Measurements from ENCODE around the gene SAT2.
"Not testable (repeated sequence)": the region's sequence is repeated elsewhere in the genome, so short reads cannot be mapped to it uniquely, and the experiment has no call there.

The SAT2 gene

GRCh38 chr17:7627250-7628121 lies at the start of gene SAT2:
Gene SAT2, minus strand, starts transcription at chr17:7627821. Its CDS starts 186 bp downstream, at chr17:7627635.
- DNase-seq (ENCODE audit: low read depth): peak; percentile 93

GRCh38 chr17:7676533-7676932 lies 48.9 kb upstream of the SAT2 start:
- no peak for DNase-seq (ENCODE audit: low read depth)

- no peak for DNase-seq (ENCODE audit: low read depth)
Observed at GRCh38 chr17:7674934-7675333, 47.3 kb upstream of the SAT2 start.

DNA sequence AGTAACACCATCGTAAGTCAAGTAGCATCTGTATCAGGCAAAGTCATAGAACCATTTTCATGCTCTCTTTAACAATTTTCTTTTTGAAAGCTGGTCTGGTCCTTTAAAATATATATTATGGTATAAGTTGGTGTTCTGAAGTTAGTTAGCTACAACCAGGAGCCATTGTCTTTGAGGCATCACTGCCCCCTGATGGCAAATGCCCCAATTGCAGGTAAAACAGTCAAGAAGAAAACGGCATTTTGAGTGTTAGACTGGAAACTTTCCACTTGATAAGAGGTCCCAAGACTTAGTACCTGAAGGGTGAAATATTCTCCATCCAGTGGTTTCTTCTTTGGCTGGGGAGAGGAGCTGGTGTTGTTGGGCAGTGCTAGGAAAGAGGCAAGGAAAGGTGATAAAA lies 45.6 kb upstream of the SAT2 start:
- DNase-seq (ENCODE audit: low read depth): no peak

DNA sequence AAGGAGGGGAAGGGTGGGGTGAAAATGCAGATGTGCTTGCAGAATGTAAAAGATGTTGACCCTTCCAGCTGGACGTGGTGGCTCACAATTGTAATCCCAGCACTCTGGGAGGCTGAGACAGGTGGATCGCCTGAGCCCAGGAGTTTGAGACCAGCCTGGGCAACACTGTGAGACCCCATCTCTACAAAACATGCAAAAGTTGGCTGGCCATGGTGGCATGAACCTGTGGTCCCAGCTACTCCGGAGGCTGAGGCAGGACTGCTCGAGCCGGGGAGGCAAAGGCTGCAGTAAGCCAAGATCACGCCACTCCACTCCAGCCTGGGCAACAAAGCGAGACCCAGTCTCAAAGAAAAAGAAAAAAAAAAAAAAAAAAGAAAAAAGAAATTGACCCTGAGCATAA lies 40.9 kb upstream of the SAT2 start:
- DNase-seq (ENCODE audit: low read depth): no peak

- no peak for DNase-seq (ENCODE audit: low read depth)
Observed at GRCh38 chr17:7667656-7668406, 40.2 kb upstream of the SAT2 start.

DNA sequence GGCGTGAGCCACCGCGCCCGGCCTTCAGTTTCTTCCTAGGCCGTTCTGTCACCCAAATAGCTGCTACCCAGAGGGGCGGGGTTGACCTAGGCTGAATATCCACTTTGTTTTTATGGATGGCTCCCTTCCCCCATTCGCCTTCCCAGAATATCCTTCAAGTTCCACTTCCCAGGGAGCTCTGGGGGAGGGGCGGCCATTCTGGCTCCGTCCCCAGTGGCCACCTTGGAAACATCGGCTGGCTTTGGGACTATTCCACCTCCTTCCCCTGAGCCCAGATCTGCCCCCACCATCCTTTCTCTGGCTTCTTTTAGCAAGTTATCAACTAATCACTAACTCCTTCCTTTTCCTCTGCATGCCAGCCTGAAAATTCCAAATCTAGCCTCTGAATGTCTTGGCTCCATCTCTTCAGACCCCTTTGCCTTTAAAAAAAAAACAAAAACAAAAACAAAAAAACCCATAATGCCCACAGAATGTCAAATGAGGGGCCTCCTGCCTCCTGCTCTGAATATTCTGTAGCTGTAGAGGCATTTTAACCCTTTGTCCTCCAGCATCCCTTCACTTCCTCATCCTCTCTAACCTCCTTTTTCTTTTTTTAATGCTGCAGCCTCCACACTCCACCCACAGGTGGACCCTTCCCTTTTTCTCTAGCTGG lies 29.5 kb upstream of the SAT2 start:
- no peak for DNase-seq (ENCODE audit: low read depth)

- DNase-seq (ENCODE audit: low read depth): no peak
Observed at GRCh38 chr17:7655541-7655840, 27.9 kb upstream of the SAT2 start.

GRCh38 chr17:7654832-7655540 lies 27.4 kb upstream of the SAT2 start:
- DNase-seq (ENCODE audit: low read depth): no peak

GRCh38 chr17:7652388-7653356 lies 25.1 kb upstream of the SAT2 start:
- DNase-seq (ENCODE audit: low read depth): no peak

GRCh38 chr17:7651665-7652387 lies 24.2 kb upstream of the SAT2 start:
- no peak for DNase-seq (ENCODE audit: low read depth)

DNA sequence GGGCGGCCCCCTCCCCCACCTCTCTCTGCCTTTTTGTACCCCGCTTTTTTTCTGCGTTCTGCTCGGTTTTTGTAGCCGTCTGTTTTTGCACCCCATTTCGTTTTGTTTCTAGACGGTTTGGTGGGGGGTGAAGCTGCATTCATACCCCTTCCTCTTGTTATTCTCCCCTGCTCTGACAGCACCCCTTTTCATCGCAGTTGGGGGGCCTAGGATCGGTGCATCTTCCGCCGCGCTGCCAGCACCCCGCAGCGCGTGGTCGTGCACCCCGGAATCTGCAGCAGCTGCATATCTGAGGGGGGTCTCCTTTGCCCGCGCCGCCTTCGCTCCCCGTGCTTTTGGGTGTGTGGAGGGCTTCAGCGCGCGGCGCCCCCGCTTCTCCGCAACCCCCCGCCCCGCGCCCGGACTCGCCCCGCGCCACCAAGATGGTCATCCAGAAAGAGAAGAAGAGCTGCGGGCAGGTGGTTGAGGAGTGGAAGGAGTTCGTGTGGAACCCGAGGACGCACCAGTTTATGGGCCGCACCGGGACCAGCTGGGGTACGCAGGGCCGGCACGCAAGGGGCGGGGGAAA lies 23.6 kb upstream of the SAT2 start:
- DNase-seq (ENCODE audit: low read depth): no peak

DNA sequence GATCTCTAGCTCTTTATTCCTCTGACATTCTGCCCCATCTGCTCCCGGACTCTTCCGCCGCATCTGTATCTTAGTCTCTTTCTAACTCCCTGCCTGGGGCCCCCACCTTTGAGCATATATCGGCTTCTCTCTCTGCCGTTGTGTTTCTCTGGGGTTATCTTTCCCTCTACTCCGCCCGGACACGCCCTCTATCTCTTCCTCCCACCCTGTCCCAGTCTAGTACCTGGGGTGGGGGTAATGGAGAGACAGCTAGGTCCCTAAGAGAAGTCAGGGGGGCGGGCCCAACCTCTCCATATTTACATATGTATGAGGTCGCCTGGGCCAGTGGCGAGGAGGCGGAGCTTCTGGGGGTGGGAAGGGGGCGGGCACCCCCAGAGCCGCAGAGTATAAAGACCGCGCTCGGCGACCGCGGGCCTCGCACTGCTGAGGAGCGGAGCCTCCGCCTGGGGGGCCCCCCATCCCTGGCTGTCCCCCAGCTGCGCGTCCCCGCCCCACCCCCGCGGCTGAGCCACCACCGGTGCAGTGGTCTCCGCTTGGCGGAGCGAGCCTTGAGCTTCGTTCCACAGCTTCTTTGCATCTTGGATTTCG lies 23.0 kb upstream of the SAT2 start, which contains the start of gene ATP1B2:
Gene ATP1B2, plus strand, starts transcription at position 418 of the 588 bp plus-strand sequence. CDS start 593 bp downstream, outside the sequence.
- no peak for DNase-seq (ENCODE audit: low read depth)

- DNase-seq (ENCODE audit: low read depth): no peak
Observed at GRCh38 chr17:7647018-7647417, 19.4 kb upstream of the SAT2 start.

- DNase-seq (ENCODE audit: low read depth): no peak
Observed at GRCh38 chr17:7646457-7646856, 18.8 kb upstream of the SAT2 start.

DNA sequence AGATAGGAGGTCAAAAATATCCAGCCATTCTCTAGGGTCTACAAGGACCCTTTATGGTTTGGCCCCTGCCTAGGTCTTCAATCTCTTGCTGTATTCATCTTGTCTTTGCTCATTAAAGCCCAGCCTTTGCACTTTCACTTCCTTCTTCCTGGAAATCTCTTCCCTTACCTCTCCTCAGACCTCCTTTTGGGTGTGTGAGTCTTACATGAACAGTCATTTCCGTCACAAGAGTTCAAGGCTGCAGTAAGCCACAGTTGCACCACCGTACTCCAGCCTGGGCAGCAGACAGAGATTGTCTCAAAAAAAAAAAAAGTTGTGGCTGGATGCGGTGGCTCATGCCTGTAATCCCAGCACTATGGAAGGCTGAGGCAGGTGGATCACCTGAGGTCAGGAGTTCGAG lies 17.2 kb upstream of the SAT2 start:
- DNase-seq (ENCODE audit: low read depth): peak; percentile 14

DNA sequence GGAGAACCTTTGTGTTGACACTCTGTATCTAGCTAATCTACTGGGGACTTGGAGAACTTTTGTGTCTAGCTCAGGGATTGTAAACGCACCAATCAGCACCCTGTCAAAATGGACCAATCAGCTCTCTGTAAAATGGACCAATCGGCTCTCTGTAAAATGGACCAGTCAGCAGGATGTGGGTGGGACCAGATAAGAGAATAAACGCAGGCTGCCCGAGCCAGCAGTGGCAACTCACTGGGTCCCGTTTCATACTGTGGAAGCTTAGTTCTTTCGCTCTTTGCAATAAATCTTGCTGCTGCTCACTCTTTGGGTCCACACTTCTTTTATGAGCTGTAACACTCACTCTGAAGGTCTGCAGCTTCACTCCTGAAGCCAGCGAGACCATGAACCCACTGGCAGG lies 14.0 kb upstream of the SAT2 start:
- DNase-seq (ENCODE audit: low read depth): not testable (repeated sequence)

DNA sequence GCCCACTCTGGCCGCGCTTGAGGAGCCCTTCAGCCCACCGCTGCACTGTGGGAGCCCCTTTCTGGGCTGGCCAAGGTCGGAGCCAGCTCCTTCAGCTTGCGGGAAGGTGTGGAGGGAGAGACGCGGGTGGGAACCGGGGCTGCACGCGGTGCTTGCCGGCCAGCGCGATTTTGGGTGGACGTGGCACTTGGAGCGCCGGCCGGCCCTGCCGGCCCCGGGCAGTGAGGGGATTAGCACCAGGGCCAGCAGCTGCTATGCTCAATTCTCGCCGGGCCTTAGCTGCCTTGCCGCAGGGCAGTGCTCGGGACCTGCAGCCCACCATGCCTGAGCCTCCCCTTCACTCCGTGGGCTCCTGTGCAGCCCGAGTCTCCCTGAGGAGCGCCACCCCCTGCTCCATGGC lies 13.2 kb upstream of the SAT2 start:
- DNase-seq (ENCODE audit: low read depth): no peak

DNA sequence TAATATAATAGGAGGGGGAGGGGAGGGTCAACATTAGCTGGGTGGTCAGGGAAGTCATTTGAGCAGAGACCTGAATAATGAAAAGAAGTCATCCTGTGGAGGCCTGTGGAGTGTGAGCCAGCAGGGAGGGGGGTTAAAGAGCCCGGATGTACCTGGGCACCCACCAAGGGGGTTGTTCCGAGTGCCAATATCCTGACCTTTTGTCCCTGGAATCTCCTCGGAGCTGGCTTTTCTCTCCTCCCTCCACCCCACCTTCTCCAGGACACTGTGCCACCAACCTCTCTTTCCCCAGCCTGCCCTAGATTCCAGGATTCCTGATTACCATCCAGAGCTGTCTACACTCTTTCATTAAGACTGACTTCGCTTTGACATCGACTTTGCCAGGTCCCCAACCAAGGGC lies 8.5 kb upstream of the SAT2 start:
- no peak for DNase-seq (ENCODE audit: low read depth)

GRCh38 chr17:7634384-7634783 lies 6.8 kb upstream of the SAT2 start:
- peak; percentile 56 for DNase-seq (ENCODE audit: low read depth)
